Measurements from ENCODE around the gene B4GAT1.
"Not testable (repeated sequence)": the region's sequence is repeated elsewhere in the genome, so short reads cannot be mapped to it uniquely, and the experiment has no call there.

The B4GAT1 gene

DNA sequence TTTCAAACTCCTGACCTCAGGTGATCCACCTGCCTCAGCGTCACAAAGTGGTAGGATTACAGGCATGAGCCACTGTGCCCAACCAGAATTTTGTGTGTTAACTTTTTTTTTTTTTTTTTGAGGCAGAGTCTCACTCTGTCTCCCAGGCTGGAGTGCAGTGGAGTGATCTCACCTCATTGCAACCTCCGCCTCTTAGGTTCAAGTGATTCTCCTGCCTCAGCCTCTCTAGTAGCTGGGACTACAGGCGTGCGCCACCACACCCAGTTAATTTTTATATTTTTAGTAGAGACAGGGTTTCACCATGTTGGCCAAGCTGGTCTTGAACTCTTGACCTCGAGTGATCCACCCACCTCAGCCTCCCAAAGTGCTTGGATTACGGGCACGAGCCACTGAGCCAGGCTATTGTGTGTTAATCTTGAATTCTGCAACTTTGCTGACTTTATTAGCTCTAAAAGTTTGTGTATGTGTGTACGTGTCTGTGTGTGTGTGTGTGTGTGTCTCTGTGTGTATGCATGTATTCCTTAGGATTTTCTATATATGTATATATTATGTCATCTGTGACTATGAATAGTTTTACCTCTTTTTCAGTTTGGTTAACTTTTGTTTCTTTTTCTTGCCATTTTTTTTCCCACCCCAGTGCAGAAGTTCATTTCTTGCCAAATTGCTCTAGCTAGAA, 3.3 kb upstream of the B4GAT1 start:
- H3K4me2 ChIP-seq (ENCODE audit: low read length, poor library complexity, severe bottlenecking); H3K14ac ChIP-seq (ENCODE audit: low read length in 2 of 2): not testable (repeated sequence)
- WGBS, result 94% methylated on average over 6 of the region's 8 CpGs

DNA sequence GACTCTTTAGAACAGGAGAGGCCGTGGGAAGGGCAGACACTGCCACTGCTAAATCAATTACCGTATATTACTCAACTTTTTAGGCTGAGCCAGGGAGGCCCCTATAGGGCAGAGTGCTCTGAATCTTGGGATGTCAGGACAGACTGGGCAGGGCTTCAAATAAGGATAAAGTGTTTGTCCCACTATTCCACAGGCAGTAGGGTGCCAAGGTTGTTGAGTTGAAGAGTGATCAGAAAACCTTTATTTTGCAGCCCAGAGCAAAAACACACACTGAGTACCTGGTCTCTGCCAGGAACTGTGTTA, 1.6 kb upstream of the B4GAT1 start:
- Histone ChIP-seq H3K27me3 (ENCODE audit: control insufficient read depth in 1 of 2, insufficient read depth in 1 of 2, low read length in 2 of 2) (no peaks in the 10 kb centered on the region), H3K18ac (ENCODE audit: low read depth in 1 of 2, low read length in 2 of 2) (no peak overlapping the region), H3K9ac (ENCODE audit: low read length) (no peak overlapping the region), H3K9me3 (ENCODE audit: control insufficient read depth, low read length) (no peaks in the 10 kb centered on the region), H2AK5ac (ENCODE audit: low read length, severe bottlenecking) (no peak overlapping the region), H3K4ac (ENCODE audit: low read depth in 1 of 2, low read length in 2 of 2) (no peak overlapping the region), H3K4me3 (ENCODE audit: insufficient read depth in 1 of 2, low read depth in 1 of 2, low read length in 2 of 2) (no peak overlapping the region), H3K23ac (ENCODE audit: low read length in 2 of 2) (no peak overlapping the region), H3K27ac (ENCODE audit: low read length, poor library complexity, severe bottlenecking) (no peak overlapping the region), H2BK12ac (ENCODE audit: low read length in 2 of 2) (no peak overlapping the region), H2BK5ac (ENCODE audit: low read depth, low read length, poor library complexity, severe bottlenecking) (no peak overlapping the region), H3K14ac (ENCODE audit: low read length in 2 of 2) (no peak overlapping the region), H4K8ac (ENCODE audit: low read length) (no peak overlapping the region), H3K79me1 (replicated peaks; ENCODE audit: low read length, poor library complexity, severe bottlenecking) (peaks cover 16% of the 10 kb centered on the region), H3K36me3 (ENCODE audit: control insufficient read depth in 1 of 2, insufficient read depth in 2 of 2, low read depth in 1 of 2, low read length in 2 of 2) (no peaks in the 10 kb centered on the region), H3K4me1 (ENCODE audit: control insufficient read depth, insufficient read depth, low read depth, low read length) (peaks cover 18% of the 10 kb centered on the region), H2BK15ac (ENCODE audit: low read depth, poor library complexity, severe bottlenecking) (no peak overlapping the region), H4K91ac (ENCODE audit: low read length) (no peak overlapping the region), H3K4me2 (ENCODE audit: low read length, poor library complexity, severe bottlenecking) (no peak overlapping the region), H2BK120ac (ENCODE audit: low read depth, low read length) (no peak overlapping the region), H2AFZ (ENCODE audit: low read depth, low read length) (no peak overlapping the region)
- no peak for DNase-seq
- 100% methylated on average over 1 of the region's 2 CpGs for WGBS

More for the DNA sequence above, 3.3 kb upstream of the B4GAT1 start:
- not testable (repeated sequence) for H3K4ac ChIP-seq (ENCODE audit: low read depth in 1 of 2, low read length in 2 of 2); H3K27me3 ChIP-seq (ENCODE audit: control insufficient read depth in 1 of 2, insufficient read depth in 1 of 2, low read length in 2 of 2); H3K36me3 ChIP-seq (ENCODE audit: control insufficient read depth in 1 of 2, insufficient read depth in 2 of 2, low read depth in 1 of 2, low read length in 2 of 2); H4K8ac ChIP-seq (ENCODE audit: low read length); H3K9me3 ChIP-seq (ENCODE audit: control insufficient read depth, low read length); H2AK5ac ChIP-seq (ENCODE audit: low read length, severe bottlenecking); DNase-seq; H4K91ac ChIP-seq (ENCODE audit: low read length); H3K9ac ChIP-seq (ENCODE audit: low read length); H3K4me3 ChIP-seq (ENCODE audit: insufficient read depth in 1 of 2, low read depth in 1 of 2, low read length in 2 of 2); H3K23ac ChIP-seq (ENCODE audit: low read length in 2 of 2); H3K18ac ChIP-seq (ENCODE audit: low read depth in 1 of 2, low read length in 2 of 2); H2AFZ ChIP-seq (ENCODE audit: low read depth, low read length); H3K27ac ChIP-seq (ENCODE audit: low read length, poor library complexity, severe bottlenecking); H2BK15ac ChIP-seq (ENCODE audit: low read depth, poor library complexity, severe bottlenecking); H2BK5ac ChIP-seq (ENCODE audit: low read depth, low read length, poor library complexity, severe bottlenecking); H2BK12ac ChIP-seq (ENCODE audit: low read length in 2 of 2); H2BK120ac ChIP-seq (ENCODE audit: low read depth, low read length)
- H3K79me1 ChIP-seq (replicated peaks; ENCODE audit: low read length, poor library complexity, severe bottlenecking), result peaks cover 14% of the 10 kb centered on the region
- peaks cover 14% of the 10 kb centered on the region for H3K4me1 ChIP-seq (ENCODE audit: control insufficient read depth, insufficient read depth, low read depth, low read length)

DNA sequence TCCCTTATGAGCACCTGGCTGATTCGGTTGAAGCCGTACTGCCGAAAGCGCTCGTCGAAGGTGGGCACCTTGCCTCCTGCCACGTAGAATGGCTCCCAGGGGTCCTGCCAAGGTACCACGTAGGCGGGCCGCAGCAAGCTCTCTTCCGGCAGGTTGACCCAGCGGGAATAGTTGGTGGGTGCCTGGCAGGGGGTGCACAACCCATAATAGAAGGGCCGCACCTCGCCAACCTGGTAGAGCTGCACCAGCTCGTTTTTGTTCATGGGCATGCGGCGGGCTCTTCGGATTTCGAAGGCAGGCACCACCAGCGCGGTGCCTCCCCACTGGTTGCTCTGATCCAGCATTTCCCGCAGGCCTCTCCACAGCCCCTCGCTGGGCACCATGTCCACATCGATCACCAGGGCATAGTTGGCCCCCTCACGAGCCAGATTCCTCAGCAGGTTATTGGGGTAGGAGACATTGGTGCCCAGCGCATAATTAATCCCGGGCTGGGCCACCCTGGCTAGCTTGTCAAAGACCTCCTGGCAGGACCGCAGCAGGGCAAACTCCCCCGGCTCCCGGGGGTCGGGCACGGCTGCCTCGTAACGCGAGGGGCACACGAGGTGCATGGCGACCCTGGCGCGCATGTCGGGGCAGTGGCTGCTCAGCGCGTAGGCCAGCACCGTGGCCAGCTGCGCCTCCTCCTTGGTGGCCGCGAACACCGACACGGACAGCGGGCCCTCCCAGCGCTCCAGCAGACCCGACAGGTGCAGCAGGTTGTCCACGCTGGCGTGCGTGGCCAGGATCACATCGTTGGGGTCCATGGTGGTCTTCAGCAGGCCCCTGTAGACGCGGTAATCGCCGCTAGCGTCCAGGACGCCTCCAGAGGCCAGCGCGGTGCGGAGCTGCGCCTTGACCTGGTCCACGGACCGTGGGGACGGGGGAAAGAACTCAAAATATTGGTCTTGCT, 679 bp downstream of the B4GAT1 start:
- Histone ChIP-seq H3K79me1 (replicated peaks; ENCODE audit: low read length, poor library complexity, severe bottlenecking) (peaks cover 17% of the 10 kb centered on the region), H3K4me1 (ENCODE audit: control insufficient read depth, insufficient read depth, low read depth, low read length) (peaks cover 31% of the 10 kb centered on the region), H2BK5ac (ENCODE audit: low read depth, low read length, poor library complexity, severe bottlenecking) (no peak overlapping the region), H3K36me3 (ENCODE audit: control insufficient read depth in 1 of 2, insufficient read depth in 2 of 2, low read depth in 1 of 2, low read length in 2 of 2) (peaks cover 6 to 14% of the 10 kb centered on the region in 2 experiments), H3K4ac (ENCODE audit: low read depth in 1 of 2, low read length in 2 of 2) (peak overlapping the region; percentile 6 to 92), H2BK12ac (ENCODE audit: low read length in 2 of 2) (peak overlapping the region in 1 of 2 experiments; percentile 72), H3K9me3 (ENCODE audit: control insufficient read depth, low read length) (no peaks in the 10 kb centered on the region), H3K18ac (ENCODE audit: low read depth in 1 of 2, low read length in 2 of 2) (peak overlapping the region; percentile 72 to 91), H4K91ac (ENCODE audit: low read length) (peak overlapping the region; percentile 59), H3K9ac (ENCODE audit: low read length) (peak overlapping the region; percentile 98), H3K4me3 (ENCODE audit: insufficient read depth in 1 of 2, low read depth in 1 of 2, low read length in 2 of 2) (peak overlapping the region; percentile 80 to 95), H3K14ac (ENCODE audit: low read length in 2 of 2) (peak overlapping the region in 1 of 2 experiments; percentile 92), H4K8ac (ENCODE audit: low read length) (peak overlapping the region; percentile 74), H2BK15ac (ENCODE audit: low read depth, poor library complexity, severe bottlenecking) (peak overlapping the region; percentile 73), H2AK5ac (ENCODE audit: low read length, severe bottlenecking) (no peak overlapping the region), H2BK120ac (ENCODE audit: low read depth, low read length) (no peak overlapping the region), H3K27me3 (ENCODE audit: control insufficient read depth in 1 of 2, insufficient read depth in 1 of 2, low read length in 2 of 2) (no peaks in the 10 kb centered on the region), H3K23ac (ENCODE audit: low read length in 2 of 2) (peak overlapping the region in 1 of 2 experiments; percentile 16), H2AFZ (ENCODE audit: low read depth, low read length) (peak overlapping the region; percentile 74), H3K27ac (ENCODE audit: low read length, poor library complexity, severe bottlenecking) (peak overlapping the region; percentile 21), H3K4me2 (ENCODE audit: low read length, poor library complexity, severe bottlenecking) (peak overlapping the region; percentile 84)
- WGBS, result 39% methylated on average over 68 of the region's 68 CpGs
- no peak for DNase-seq

DNA sequence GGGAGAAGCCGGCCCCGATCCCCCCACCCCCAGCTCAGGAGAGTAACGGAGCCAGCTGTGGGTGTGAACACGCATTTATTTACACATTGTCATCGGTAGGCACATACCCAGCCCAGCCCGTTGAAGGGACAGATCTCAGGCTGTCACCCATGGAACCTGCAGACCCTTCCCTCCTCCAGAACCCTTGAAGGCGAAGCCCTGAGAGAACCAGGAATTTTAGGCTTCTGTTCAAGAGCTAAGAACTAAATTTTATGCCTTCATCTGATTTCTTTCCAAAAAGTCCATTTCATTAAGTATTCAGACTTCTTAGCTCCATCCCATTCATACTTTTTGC, 2.1 kb downstream of the B4GAT1 start:
- no peaks in the 10 kb centered on the region for H3K27me3 ChIP-seq (ENCODE audit: control insufficient read depth in 1 of 2, insufficient read depth in 1 of 2, low read length in 2 of 2)
- no peak overlapping the region for H2BK12ac ChIP-seq (ENCODE audit: low read length in 2 of 2)
- H3K9ac ChIP-seq (ENCODE audit: low read length), result peak overlapping the region; percentile 98
- peak overlapping the region; percentile 47 to 95 for H3K4me3 ChIP-seq (ENCODE audit: insufficient read depth in 1 of 2, low read depth in 1 of 2, low read length in 2 of 2)
- H2AK5ac ChIP-seq (ENCODE audit: low read length, severe bottlenecking), result no peak overlapping the region
- H3K4me2 ChIP-seq (ENCODE audit: low read length, poor library complexity, severe bottlenecking), result peak overlapping the region; percentile 90
- peaks cover 30% of the 10 kb centered on the region for H3K79me1 ChIP-seq (replicated peaks; ENCODE audit: low read length, poor library complexity, severe bottlenecking)
- H2BK15ac ChIP-seq (ENCODE audit: low read depth, poor library complexity, severe bottlenecking), result no peak overlapping the region
- peak overlapping the region; percentile 58 to 61 for H3K18ac ChIP-seq (ENCODE audit: low read depth in 1 of 2, low read length in 2 of 2)
- peak overlapping the region; percentile 42 to 54 for H3K4ac ChIP-seq (ENCODE audit: low read depth in 1 of 2, low read length in 2 of 2)
- peak overlapping the region; percentile 67 for H2AFZ ChIP-seq (ENCODE audit: low read depth, low read length)
- WGBS, result 32% methylated on average over 7 of the region's 7 CpGs
- peak overlapping the region; percentile 63 for H4K91ac ChIP-seq (ENCODE audit: low read length)
- H3K27ac ChIP-seq (ENCODE audit: low read length, poor library complexity, severe bottlenecking), result peak overlapping the region; percentile 57
- no peak for DNase-seq
- no peaks in the 10 kb centered on the region for H3K9me3 ChIP-seq (ENCODE audit: control insufficient read depth, low read length)
- peaks cover 37% of the 10 kb centered on the region for H3K4me1 ChIP-seq (ENCODE audit: control insufficient read depth, insufficient read depth, low read depth, low read length)
- H2BK5ac ChIP-seq (ENCODE audit: low read depth, low read length, poor library complexity, severe bottlenecking), result no peak overlapping the region
- no peak overlapping the region for H2BK120ac ChIP-seq (ENCODE audit: low read depth, low read length)
- H3K36me3 ChIP-seq (ENCODE audit: control insufficient read depth in 1 of 2, insufficient read depth in 2 of 2, low read depth in 1 of 2, low read length in 2 of 2), result peaks cover 21 to 29% of the 10 kb centered on the region in 2 experiments
- H4K8ac ChIP-seq (ENCODE audit: low read length), result peak overlapping the region; percentile 99
- no peak overlapping the region for H3K23ac ChIP-seq (ENCODE audit: low read length in 2 of 2)
- peak overlapping the region in 1 of 2 experiments; percentile 29 for H3K14ac ChIP-seq (ENCODE audit: low read length in 2 of 2)

Data from mesenchymal stem cell (in vitro differentiated cells and primary cell).